Measurements from ENCODE around the gene SLC22A3. TPM values are rescaled to one million over a fixed set of nuclear protein-coding genes. Genes with fewer than 3 reads are reported as not detected.
"Not testable (repeated sequence)": the region's sequence is repeated elsewhere in the genome, so short reads cannot be mapped to it uniquely, and the experiment has no call there.

The SLC22A3 gene
- polyA plus RNA-seq, 1 of the 3 experiments (the other 2 are of a cell fraction): not detected

- H3K4me1 ChIP-seq (ENCODE audit: control insufficient read depth in 1 of 2, insufficient read depth in 2 of 2, low read depth in 1 of 2, low read length in 1 of 2): no peaks in the 10 kb centered on the region
- WGBS (ENCODE audit: low lambda C conversion rate): 10% methylated on average over 4 of the region's 4 CpGs
- H3K9me3 ChIP-seq: no peaks in the 10 kb centered on the region
- no peaks in the 10 kb centered on the region for H3K36me3 ChIP-seq (replicated peaks in 1 of 2; ENCODE audit: control insufficient read depth in 1 of 2, insufficient read depth in 2 of 2, low read length in 1 of 2)
- H3K27me3 ChIP-seq (ENCODE audit: insufficient read depth): no peaks in the 10 kb centered on the region; the same call in 1 of the 2 replicates
- H3K9me2 ChIP-seq: no peaks in the 10 kb centered on the region
- H4K20me1 ChIP-seq (ENCODE audit: insufficient read depth): no peaks in the 10 kb centered on the region
- H3K4me2 ChIP-seq: no peak overlapping the region
- H3F3A ChIP-seq (replicated peaks; ENCODE audit: insufficient read depth): no peaks in the 10 kb centered on the region
- no peak overlapping the region for H3K4me3 ChIP-seq (ENCODE audit: low read depth in 2 of 2, low read length in 1 of 2)
- DNase-seq: no peak
- H3K79me2 ChIP-seq (ENCODE audit: insufficient read depth): no peaks in the 10 kb centered on the region
- H3K27ac ChIP-seq (ENCODE audit: low read depth in 2 of 2, low read length in 1 of 2): no peak overlapping the region
- no peak for TF ChIP-seq FOXM1 (IDR thresholded peaks at IDR 0.05; ENCODE audit: low read depth)
- no peak for TF ChIP-seq CHD2 (IDR thresholded peaks at IDR 0.05; ENCODE audit: low read length, partially characterized antibody)
- no peak for TF ChIP-seq GATA2 (CRISPR knock-in tag; IDR thresholded peaks at IDR 0.05)
- TF ChIP-seq TCF12 (IDR thresholded peaks at IDR 0.05): no peak
- no peak for TF ChIP-seq EP300 (IDR thresholded peaks at IDR 0.05; ENCODE audit: borderline replicate concordance in 1 of 2, low read depth in 1 of 2, low read length in 1 of 2)
- TF ChIP-seq YY1 (IDR thresholded peaks at IDR 0.05; ENCODE audit: low read depth): no peak
- no peak for TF ChIP-seq JUND (IDR thresholded peaks at IDR 0.05)
- TF ChIP-seq SMC3 (IDR thresholded peaks at IDR 0.05; ENCODE audit: low read depth, low read length): no peak
- no peak for TF ChIP-seq MXI1 (IDR thresholded peaks at IDR 0.05; ENCODE audit: low read depth, low read length)
- no peak for TF ChIP-seq MEF2A (IDR thresholded peaks at IDR 0.05; ENCODE audit: borderline replicate concordance, low read depth)
- TF ChIP-seq GABPA (IDR thresholded peaks at IDR 0.05; ENCODE audit: low read depth): no peak
- TF ChIP-seq, protein P1, sequence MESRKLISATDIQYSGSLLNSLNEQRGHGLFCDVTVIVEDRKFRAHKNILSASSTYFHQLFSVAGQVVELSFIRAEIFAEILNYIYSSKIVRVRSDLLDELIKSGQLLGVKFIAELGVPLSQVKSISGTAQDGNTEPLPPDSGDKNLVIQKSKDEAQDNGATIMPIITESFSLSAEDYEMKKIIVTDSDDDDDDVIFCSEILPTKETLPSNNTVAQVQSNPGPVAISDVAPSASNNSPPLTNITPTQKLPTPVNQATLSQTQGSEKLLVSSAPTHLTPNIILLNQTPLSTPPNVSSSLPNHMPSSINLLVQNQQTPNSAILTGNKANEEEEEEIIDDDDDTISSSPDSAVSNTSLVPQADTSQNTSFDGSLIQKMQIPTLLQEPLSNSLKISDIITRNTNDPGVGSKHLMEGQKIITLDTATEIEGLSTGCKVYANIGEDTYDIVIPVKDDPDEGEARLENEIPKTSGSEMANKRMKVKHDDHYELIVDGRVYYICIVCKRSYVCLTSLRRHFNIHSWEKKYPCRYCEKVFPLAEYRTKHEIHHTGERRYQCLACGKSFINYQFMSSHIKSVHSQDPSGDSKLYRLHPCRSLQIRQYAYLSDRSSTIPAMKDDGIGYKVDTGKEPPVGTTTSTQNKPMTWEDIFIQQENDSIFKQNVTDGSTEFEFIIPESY (IDR thresholded peaks at IDR 0.05; ENCODE audit: borderline replicate concordance, low read depth): no peak
- TF ChIP-seq, protein P2, sequence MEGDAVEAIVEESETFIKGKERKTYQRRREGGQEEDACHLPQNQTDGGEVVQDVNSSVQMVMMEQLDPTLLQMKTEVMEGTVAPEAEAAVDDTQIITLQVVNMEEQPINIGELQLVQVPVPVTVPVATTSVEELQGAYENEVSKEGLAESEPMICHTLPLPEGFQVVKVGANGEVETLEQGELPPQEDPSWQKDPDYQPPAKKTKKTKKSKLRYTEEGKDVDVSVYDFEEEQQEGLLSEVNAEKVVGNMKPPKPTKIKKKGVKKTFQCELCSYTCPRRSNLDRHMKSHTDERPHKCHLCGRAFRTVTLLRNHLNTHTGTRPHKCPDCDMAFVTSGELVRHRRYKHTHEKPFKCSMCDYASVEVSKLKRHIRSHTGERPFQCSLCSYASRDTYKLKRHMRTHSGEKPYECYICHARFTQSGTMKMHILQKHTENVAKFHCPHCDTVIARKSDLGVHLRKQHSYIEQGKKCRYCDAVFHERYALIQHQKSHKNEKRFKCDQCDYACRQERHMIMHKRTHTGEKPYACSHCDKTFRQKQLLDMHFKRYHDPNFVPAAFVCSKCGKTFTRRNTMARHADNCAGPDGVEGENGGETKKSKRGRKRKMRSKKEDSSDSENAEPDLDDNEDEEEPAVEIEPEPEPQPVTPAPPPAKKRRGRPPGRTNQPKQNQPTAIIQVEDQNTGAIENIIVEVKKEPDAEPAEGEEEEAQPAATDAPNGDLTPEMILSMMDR (IDR thresholded peaks at IDR 0.05): no peak
- TF ChIP-seq TEAD4 (IDR thresholded peaks at IDR 0.05; ENCODE audit: borderline replicate concordance, insufficient read depth): no peak
- no peak for TF ChIP-seq USF1 (IDR thresholded peaks at IDR 0.05; ENCODE audit: borderline replicate concordance, low read depth)
- no peak for TF ChIP-seq RCOR1 (IDR thresholded peaks at IDR 0.05; ENCODE audit: low read length)
- POLR2A ChIA-PET: no interaction called here
- H2AFZ ChIP-seq (ENCODE audit: low read depth): no peak overlapping the region
- CTCF ChIA-PET: interaction anchor here (0.6 kb wide), 1 partner anchor 18 kb away, joined by 5 read pairs; no protein-coding TSS in a partner anchor
- H3K9ac ChIP-seq: no peak overlapping the region
These were observed 46.8 kb upstream of the SLC22A3 start for GRCh38 chr6:160301339-160301738.

- H3K4me2 ChIP-seq; H3K27me3 ChIP-seq (ENCODE audit: insufficient read depth); H3K36me3 ChIP-seq (replicated peaks in 1 of 2; ENCODE audit: control insufficient read depth in 1 of 2, insufficient read depth in 2 of 2, low read length in 1 of 2); H3K9me2 ChIP-seq; DNase-seq; CTCF ChIA-PET; H3K9me3 ChIP-seq; H3K9ac ChIP-seq; H2AFZ ChIP-seq (ENCODE audit: low read depth); POLR2A ChIA-PET; H3K79me2 ChIP-seq (ENCODE audit: insufficient read depth); H3F3A ChIP-seq (replicated peaks; ENCODE audit: insufficient read depth); H3K4me3 ChIP-seq (ENCODE audit: low read depth in 2 of 2, low read length in 1 of 2); H3K4me1 ChIP-seq (ENCODE audit: control insufficient read depth in 1 of 2, insufficient read depth in 2 of 2, low read depth in 1 of 2, low read length in 1 of 2); H4K20me1 ChIP-seq (ENCODE audit: insufficient read depth); H3K27ac ChIP-seq (ENCODE audit: low read depth in 2 of 2, low read length in 1 of 2): not testable (repeated sequence)
- WGBS (ENCODE audit: low lambda C conversion rate): 20% methylated on average over 2 of the region's 2 CpGs
These were observed 45.6 kb upstream of the SLC22A3 start for GRCh38 chr6:160302431-160303082.
